ENCODE data around the gene LAMA3.

LAMA3 gene

GRCh38 chr18:23916338-23916737, 227.1 kb downstream of the LAMA3 start:
- no peak for DNase-seq (ENCODE audit: low spot score)
- no peak for TF ChIP-seq CTCF (IDR thresholded peaks at IDR 0.05; ENCODE audit: borderline replicate concordance, control extremely low read depth, extremely low read depth, insufficient read depth, missing control alignments)
- in situ Hi-C loops (cut with MboI; ENCODE audit: low sequenced_read_pairs, unreplicated experiment) = no loop called here

GRCh38 chr18:23918395-23919032, 229.3 kb downstream of the LAMA3 start:
- in situ Hi-C loops (cut with MboI; ENCODE audit: low sequenced_read_pairs, unreplicated experiment) = no loop called here
- peak; percentile 57 for DNase-seq (ENCODE audit: low spot score)
- TF ChIP-seq CTCF (IDR thresholded peaks at IDR 0.05; ENCODE audit: borderline replicate concordance, control extremely low read depth, extremely low read depth, insufficient read depth, missing control alignments) = peak; percentile 81

DNA sequence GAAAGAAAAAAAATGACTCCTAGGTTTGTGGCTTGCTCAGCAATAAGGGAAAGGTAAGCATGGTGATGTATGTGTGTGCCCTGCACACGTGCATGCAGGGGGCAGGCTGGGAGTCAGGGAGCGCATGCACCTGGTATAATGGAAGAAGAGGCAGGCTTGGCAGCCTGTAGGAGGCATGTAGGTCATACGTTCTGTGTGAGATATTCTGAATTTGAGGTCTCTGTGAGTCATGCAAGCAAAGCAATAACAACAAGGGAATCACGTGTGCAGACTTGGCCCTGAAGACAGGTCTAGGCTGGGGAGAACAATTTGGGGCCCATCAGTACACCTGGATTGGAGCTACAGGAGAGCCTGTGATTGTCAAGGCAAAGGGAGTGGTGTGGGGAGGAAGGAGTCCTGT, 230.8 kb downstream of the LAMA3 start:
- TF ChIP-seq CTCF (IDR thresholded peaks at IDR 0.05; ENCODE audit: borderline replicate concordance, control extremely low read depth, extremely low read depth, insufficient read depth, missing control alignments) = no peak
- DNase-seq (ENCODE audit: low spot score) = no peak
- in situ Hi-C loops (cut with MboI; ENCODE audit: low sequenced_read_pairs, unreplicated experiment) = no loop called here

- TF ChIP-seq CTCF (IDR thresholded peaks at IDR 0.05; ENCODE audit: borderline replicate concordance, control extremely low read depth, extremely low read depth, insufficient read depth, missing control alignments) = no peak
- in situ Hi-C loops (cut with MboI; ENCODE audit: low sequenced_read_pairs, unreplicated experiment) = no loop called here
- no peak for DNase-seq (ENCODE audit: low spot score)
Observed at GRCh38 chr18:23921716-23922285, 232.5 kb downstream of the LAMA3 start.

DNA sequence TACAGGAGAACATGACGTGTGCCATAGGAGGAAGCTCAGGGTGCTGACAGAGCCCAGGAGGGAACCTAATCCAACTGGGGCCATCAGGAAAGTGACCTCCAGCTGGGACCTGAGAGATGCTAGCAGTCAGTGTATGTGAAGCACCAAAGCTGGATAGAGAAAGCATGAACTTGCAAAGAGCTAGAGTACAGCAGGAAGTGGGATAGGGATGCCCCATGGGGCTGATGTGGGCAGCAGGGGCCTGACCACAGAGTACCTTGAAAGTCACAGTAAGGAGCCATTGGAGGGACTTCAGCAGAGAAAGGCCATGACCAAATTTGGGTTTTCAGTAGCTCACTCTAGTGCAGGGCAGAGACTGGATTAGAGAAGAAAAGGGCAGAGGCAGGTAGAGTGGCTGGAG, 233.7 kb downstream of the LAMA3 start:
- no peak for DNase-seq (ENCODE audit: low spot score)
- in situ Hi-C loops (cut with MboI; ENCODE audit: low sequenced_read_pairs, unreplicated experiment) = no loop called here
- no peak for TF ChIP-seq CTCF (IDR thresholded peaks at IDR 0.05; ENCODE audit: borderline replicate concordance, control extremely low read depth, extremely low read depth, insufficient read depth, missing control alignments)

GRCh38 chr18:23924813-23925212, 235.6 kb downstream of the LAMA3 start:
- no peak for DNase-seq (ENCODE audit: low spot score)
- TF ChIP-seq CTCF (IDR thresholded peaks at IDR 0.05; ENCODE audit: borderline replicate concordance, control extremely low read depth, extremely low read depth, insufficient read depth, missing control alignments) = no peak
- in situ Hi-C loops (cut with MboI; ENCODE audit: low sequenced_read_pairs, unreplicated experiment) = no loop called here
